Stimulated activated effector memory CD8-positive, alpha-beta T cell treated with anti-CD3 and anti-CD28 coated beads, Interleukin-12 subunit alpha, Interleukin-12 subunit beta, amount 100 ng/mL, for 72 hours (primary cell): ENCODE measurements around the gene NRARP.
"Not testable (repeated sequence)": the region's sequence is repeated elsewhere in the genome, so short reads cannot be mapped to it uniquely, and the experiment has no call there.

Experiments used
- ATAC-seq: fragments of 150-1000 bp; cut with Tn5 transposase; 2 replicates; pipeline ENCODE4 v1.10.0; 2021
- DNase-seq, 2 donors: peaks; one replicate each; pipeline ENCODE4 v3.0.0; 2021 to 2022; ENCODE audit warnings: low spot score in 2 of 2
- H3K27ac Mint-ChIP-seq: one replicate; pipeline ENCODE4 v1.8.0; 2022; ENCODE audit warnings: mild to moderate bottlenecking, mixed read lengths
- H3K36me3 Mint-ChIP-seq: one replicate; pipeline ENCODE4 v1.8.0; 2022; ENCODE audit warnings: mild to moderate bottlenecking, mixed read lengths
- H3K4me1 Mint-ChIP-seq: one replicate; pipeline ENCODE4 v1.8.0; 2022; ENCODE audit warnings: mixed read lengths
- H3K4me3 Mint-ChIP-seq: one replicate; pipeline ENCODE4 v1.8.0; 2022; ENCODE audit warnings: mild to moderate bottlenecking, mixed read lengths
- H3K9me3 Mint-ChIP-seq: one replicate; pipeline ENCODE4 v1.8.0; 2022; ENCODE audit warnings: mixed read lengths

NRARP gene

GRCh38 chr9:137327641-137328550, 25.8 kb upstream of the NRARP start:
- H3K9me3 Mint-ChIP-seq, DNase-seq, H3K4me3 Mint-ChIP-seq, ATAC-seq, H3K4me1 Mint-ChIP-seq: not testable (repeated sequence)
- H3K27ac Mint-ChIP-seq: peak overlapping the region; percentile 87
- peaks cover 17% of the 10 kb centered on the region for H3K36me3 Mint-ChIP-seq

- Mint-ChIP-seq H3K36me3 (peaks cover 17% of the 10 kb centered on the region), H3K9me3 (no peaks in the 10 kb centered on the region), H3K4me3 (no peak overlapping the region), H3K27ac (no peak overlapping the region), H3K4me1 (peaks cover 5% of the 10 kb centered on the region)
- no peak for ATAC-seq
- DNase-seq: no peak
Measured at GRCh38 chr9:137326445-137327065, 24.5 kb upstream of the NRARP start.

GRCh38 chr9:137325799-137326198, 23.7 kb upstream of the NRARP start:
- ATAC-seq: no peak

GRCh38 chr9:137325124-137325523, 23.1 kb upstream of the NRARP start:
- Mint-ChIP-seq H3K4me3 (no peak overlapping the region), H3K27ac (no peak overlapping the region)
- DNase-seq: no peak

More at GRCh38 chr9:137325799-137326198, 23.7 kb upstream of the NRARP start:
- DNase-seq: no peak
- Mint-ChIP-seq H3K4me1 (peaks cover 5% of the 10 kb centered on the region), H3K27ac (no peak overlapping the region), H3K9me3 (no peaks in the 10 kb centered on the region), H3K4me3 (no peak overlapping the region), H3K36me3 (peaks cover 17% of the 10 kb centered on the region)

GRCh38 chr9:137323531-137324331, 21.7 kb upstream of the NRARP start:
- H3K4me3 Mint-ChIP-seq: no peak overlapping the region
- H3K4me1 Mint-ChIP-seq: peaks cover 5% of the 10 kb centered on the region
- H3K27ac Mint-ChIP-seq: no peak overlapping the region
- DNase-seq: no peak
- ATAC-seq: no peak
- no peaks in the 10 kb centered on the region for H3K9me3 Mint-ChIP-seq
- peaks cover 17% of the 10 kb centered on the region for H3K36me3 Mint-ChIP-seq

More at GRCh38 chr9:137325124-137325523, 23.1 kb upstream of the NRARP start:
- Mint-ChIP-seq H3K4me1 (peaks cover 5% of the 10 kb centered on the region), H3K9me3 (no peaks in the 10 kb centered on the region), H3K36me3 (peaks cover 17% of the 10 kb centered on the region)
- ATAC-seq: no peak

GRCh38 chr9:137321726-137322361, 19.8 kb upstream of the NRARP start:
- H3K27ac Mint-ChIP-seq: no peak overlapping the region
- peaks cover 2% of the 10 kb centered on the region for H3K36me3 Mint-ChIP-seq
- H3K4me3 Mint-ChIP-seq: no peak overlapping the region
- no peaks in the 10 kb centered on the region for H3K9me3 Mint-ChIP-seq
- DNase-seq (no peak), ATAC-seq (no peak)
- H3K4me1 Mint-ChIP-seq: peaks cover 4% of the 10 kb centered on the region

DNA sequence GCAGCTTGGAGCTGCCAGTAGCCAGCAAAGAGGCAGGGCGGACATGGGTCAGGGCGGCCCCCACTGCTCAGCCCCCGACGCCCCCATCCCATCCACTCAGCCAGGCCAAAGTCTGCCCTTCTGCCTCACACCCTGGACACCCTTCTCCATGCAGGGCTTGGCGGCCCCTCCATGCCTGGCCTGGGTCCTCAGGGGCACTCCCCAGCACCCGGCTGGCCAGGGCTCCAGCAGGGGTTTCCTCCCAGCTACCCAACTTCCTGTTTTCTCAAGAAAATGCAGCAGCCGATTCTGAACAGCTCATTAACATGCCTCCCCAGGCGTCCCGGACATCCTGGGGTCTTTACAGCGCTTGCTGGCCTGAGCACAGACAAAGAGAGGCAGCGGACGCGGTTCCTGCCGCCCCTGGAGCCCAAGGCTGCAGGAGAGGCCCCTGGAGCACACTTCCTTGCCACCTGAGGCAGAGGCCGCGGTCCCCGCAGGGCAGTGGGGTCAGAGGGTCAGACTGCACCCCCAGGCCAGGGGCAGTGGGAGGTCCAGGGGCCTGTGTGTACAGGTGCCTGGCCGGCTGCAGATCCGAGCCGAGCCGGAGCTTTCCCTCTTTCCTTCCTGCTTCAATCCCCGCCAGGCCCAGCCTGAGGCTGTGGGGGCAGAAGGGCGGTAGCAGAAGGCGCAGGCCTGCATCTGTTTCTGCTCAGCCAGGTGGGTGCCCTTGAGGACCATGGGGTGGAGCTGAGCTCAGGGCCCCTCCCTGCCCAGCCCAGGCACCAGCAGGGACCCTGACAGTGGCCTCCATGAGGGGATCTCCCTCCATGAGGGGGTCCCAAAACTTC, 18.7 kb upstream of the NRARP start:
- DNase-seq (no peak), ATAC-seq (peak; percentile 25)
- H3K4me3 Mint-ChIP-seq: no peak overlapping the region
- no peaks in the 10 kb centered on the region for H3K9me3 Mint-ChIP-seq
- H3K27ac Mint-ChIP-seq: no peak overlapping the region
- H3K4me1 Mint-ChIP-seq: no peaks in the 10 kb centered on the region
- no peaks in the 10 kb centered on the region for H3K36me3 Mint-ChIP-seq

GRCh38 chr9:137319739-137320551, 17.9 kb upstream of the NRARP start:
- no peak overlapping the region for H3K27ac Mint-ChIP-seq
- H3K36me3 Mint-ChIP-seq: no peaks in the 10 kb centered on the region
- H3K4me1 Mint-ChIP-seq: no peaks in the 10 kb centered on the region
- no peak overlapping the region for H3K4me3 Mint-ChIP-seq
- ATAC-seq (no peak), DNase-seq (no peak)
- no peaks in the 10 kb centered on the region for H3K9me3 Mint-ChIP-seq

DNA sequence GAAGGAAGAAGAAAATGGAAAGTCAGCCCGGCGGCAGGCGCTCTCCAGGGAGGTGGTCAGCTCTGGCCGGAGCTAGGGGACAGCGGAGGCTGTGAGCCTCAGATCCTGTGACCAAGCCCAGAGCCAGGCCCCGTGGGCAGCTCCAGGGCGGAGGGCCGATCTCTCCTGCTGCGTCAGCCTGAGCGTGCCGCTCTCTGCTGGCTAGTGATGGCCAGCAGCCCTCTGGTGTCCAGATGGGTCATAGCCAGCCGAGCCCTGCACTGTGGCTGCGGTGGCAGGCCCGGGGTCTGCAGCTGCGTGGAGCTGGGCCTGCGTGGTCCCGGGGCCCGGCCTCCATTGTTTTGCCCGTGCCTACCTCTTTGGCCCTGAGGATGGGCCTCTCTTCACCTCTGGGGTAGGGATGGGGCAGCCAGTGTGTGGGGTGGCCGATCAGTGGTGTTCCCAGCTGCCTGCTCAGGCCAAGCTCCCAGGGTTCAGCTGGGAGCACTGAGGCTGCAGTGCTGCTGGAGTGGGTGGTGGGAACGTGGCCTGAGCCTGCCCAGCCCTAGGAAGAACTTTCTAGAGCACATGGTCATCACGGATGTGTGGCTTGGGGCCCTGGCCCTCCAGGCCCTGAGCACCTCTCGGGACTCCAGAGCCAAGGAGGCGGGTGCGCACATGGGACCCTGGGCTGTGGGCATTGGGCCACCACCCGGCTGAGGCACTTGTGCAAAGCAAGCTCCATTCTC, 17.1 kb upstream of the NRARP start:
- no peak for DNase-seq
- no peak for ATAC-seq
- no peaks in the 10 kb centered on the region for H3K9me3 Mint-ChIP-seq
- H3K27ac Mint-ChIP-seq: no peak overlapping the region
- H3K4me1 Mint-ChIP-seq: no peaks in the 10 kb centered on the region
- H3K36me3 Mint-ChIP-seq: no peaks in the 10 kb centered on the region
- no peak overlapping the region for H3K4me3 Mint-ChIP-seq

DNA sequence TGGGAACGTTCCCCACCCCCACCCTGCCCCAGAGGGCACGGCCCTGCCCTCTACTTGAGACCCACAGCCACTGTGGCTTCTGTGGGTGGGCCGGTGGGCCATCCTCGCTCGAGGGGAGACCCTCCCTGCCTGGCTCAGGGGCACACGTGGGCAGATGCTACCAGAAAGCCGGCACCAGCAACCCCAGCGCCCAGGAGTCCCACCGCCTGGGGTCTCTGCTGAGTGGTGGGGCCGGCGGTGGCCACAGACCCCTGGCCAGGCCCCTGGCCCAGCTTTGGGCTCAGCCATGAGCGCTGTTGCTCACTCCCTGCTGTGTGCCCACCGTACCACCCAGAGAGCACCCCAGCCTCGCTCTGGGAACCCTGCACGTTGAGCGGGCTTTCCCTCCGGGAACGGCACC, 16.5 kb upstream of the NRARP start:
- Mint-ChIP-seq H3K9me3 (no peaks in the 10 kb centered on the region), H3K27ac (no peak overlapping the region), H3K4me3 (no peak overlapping the region), H3K4me1 (no peaks in the 10 kb centered on the region), H3K36me3 (no peaks in the 10 kb centered on the region)
- ATAC-seq (no peak), DNase-seq (no peak)

GRCh38 chr9:137317718-137318511, 15.8 kb upstream of the NRARP start:
- H3K4me1 Mint-ChIP-seq: no peaks in the 10 kb centered on the region
- H3K4me3 Mint-ChIP-seq: no peak overlapping the region
- no peak overlapping the region for H3K27ac Mint-ChIP-seq
- DNase-seq (no peak), ATAC-seq (no peak)
- no peaks in the 10 kb centered on the region for H3K36me3 Mint-ChIP-seq
- no peaks in the 10 kb centered on the region for H3K9me3 Mint-ChIP-seq

- no peak overlapping the region for H3K4me3 Mint-ChIP-seq
- no peak overlapping the region for H3K27ac Mint-ChIP-seq
- no peak for DNase-seq
Measured at GRCh38 chr9:137317021-137317717, 15.1 kb upstream of the NRARP start.

More at GRCh38 chr9:137317021-137317717, 15.1 kb upstream of the NRARP start:
- Mint-ChIP-seq H3K9me3 (no peaks in the 10 kb centered on the region), H3K4me1 (no peaks in the 10 kb centered on the region), H3K36me3 (no peaks in the 10 kb centered on the region)
- no peak for ATAC-seq
